ENCODE measurements around the gene ENTHD1.

DNA sequence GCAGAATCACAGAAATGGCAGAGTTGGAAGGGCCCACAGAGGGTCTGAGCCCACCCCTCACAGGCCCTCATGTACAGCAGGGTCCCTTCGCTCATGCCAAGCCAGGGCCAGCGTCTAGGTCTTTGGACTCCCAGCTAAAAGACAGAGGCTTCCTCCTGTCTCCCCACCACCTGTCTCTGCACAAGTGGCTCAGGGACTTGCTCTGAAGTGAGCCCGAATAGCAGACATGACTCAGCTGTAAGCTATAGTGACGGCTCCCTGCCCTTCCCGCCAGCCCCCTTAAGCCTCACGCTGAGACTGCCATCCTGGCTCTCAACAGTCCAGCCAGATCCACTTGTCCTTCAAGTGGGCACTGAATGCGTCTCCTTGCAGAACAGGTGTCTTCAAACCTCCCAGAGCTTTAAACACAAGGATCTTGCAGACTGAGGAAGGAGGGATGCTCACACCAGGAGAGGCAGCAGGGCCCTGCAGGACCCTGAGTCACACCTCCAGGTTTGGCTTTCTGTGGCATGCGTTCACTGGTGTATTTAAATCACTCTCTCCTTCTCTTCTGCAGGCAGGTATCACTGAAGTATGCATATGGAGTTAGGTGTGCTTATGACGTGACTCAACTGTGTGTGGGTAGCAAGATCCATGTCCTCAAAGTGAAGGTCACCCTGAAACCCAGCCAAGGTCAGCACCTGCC is 168.1 kb downstream of the ENTHD1 start:
- TF ChIP-seq HDAC2 (IDR thresholded peaks at IDR 0.05) = no peak
- TF ChIP-seq CTCF (IDR thresholded peaks at IDR 0.05 in 2 of 3, conservative IDR thresholded peaks at IDR 0.05 in 1 of 3; ENCODE audit: control insufficient read depth in 2 of 3, extremely low read depth in 1 of 3, insufficient read depth in 1 of 3, low read depth in 3 of 3, low read length in 3 of 3) = no peak
- TF ChIP-seq, protein P1, sequence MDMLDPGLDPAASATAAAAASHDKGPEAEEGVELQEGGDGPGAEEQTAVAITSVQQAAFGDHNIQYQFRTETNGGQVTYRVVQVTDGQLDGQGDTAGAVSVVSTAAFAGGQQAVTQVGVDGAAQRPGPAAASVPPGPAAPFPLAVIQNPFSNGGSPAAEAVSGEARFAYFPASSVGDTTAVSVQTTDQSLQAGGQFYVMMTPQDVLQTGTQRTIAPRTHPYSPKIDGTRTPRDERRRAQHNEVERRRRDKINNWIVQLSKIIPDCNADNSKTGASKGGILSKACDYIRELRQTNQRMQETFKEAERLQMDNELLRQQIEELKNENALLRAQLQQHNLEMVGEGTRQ (IDR thresholded peaks at IDR 0.05; ENCODE audit: borderline replicate concordance, low read depth, low read length) = no peak
- TF ChIP-seq EZH2 (IDR thresholded peaks at IDR 0.05; ENCODE audit: borderline replicate concordance, control insufficient read depth, low read depth, low read length) = no peak
- no peak for TF ChIP-seq TCF12 (IDR thresholded peaks at IDR 0.05; ENCODE audit: low read depth, low read length)
- TF ChIP-seq EP300 (IDR thresholded peaks at IDR 0.05; ENCODE audit: borderline replicate concordance in 1 of 2, control insufficient read depth in 1 of 2, low read depth in 2 of 2, low read length in 2 of 2) = no peak
- TF ChIP-seq, protein P2, sequence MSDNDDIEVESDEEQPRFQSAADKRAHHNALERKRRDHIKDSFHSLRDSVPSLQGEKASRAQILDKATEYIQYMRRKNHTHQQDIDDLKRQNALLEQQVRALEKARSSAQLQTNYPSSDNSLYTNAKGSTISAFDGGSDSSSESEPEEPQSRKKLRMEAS (IDR thresholded peaks at IDR 0.05; ENCODE audit: low read depth, low read length) = no peak
- TF ChIP-seq CREM (IDR thresholded peaks at IDR 0.05; ENCODE audit: low read depth) = no peak
- TF ChIP-seq FOXK2 (IDR thresholded peaks at IDR 0.05) = no peak
- TF ChIP-seq FOXM1 (IDR thresholded peaks at IDR 0.05; ENCODE audit: low read depth, low read length) = no peak
- no peak for TF ChIP-seq POLR2AphosphoS5 (IDR thresholded peaks at IDR 0.05; ENCODE audit: low read length)
- TF ChIP-seq ZNF274 (IDR thresholded peaks at IDR 0.05; ENCODE audit: insufficient read depth, insufficient read length) = no peak

Data from GM12878 (cell line).